ENCODE data around the gene RINL. TPM values are rescaled to one million over a fixed set of nuclear protein-coding genes. Genes with fewer than 3 reads are reported as not detected.

RINL gene
- polyA plus RNA-seq, 1 donor from 2014 or later = 0.77 TPM

DNA sequence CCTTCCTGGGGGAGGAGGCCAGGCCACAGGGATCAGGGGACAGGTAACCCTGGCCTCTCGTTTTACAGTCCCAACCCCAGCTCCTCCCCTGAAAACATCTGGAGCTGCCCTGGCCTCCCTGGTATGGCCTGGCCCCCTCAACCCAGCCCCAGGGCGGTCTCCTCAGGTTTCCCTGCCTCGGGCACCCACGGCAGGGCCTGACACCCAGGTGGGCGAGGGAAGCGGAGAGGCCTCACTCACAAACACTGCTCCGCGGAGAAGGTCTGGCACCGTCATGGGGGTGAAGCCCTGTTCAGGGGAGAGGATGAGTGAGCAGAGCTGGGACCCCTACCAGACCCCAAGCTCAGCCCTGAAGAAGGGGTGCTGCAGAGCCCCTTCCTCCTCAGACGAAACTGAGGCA, 40.5 kb upstream of the RINL start:
- no peak for TF ChIP-seq EP300 (conservative IDR thresholded peaks at IDR 0.05; ENCODE audit: poor library complexity, severe bottlenecking)
- TF ChIP-seq POLR2AphosphoS5 (IDR thresholded peaks at IDR 0.05) = no peak
- TF ChIP-seq SMC3 (conservative IDR thresholded peaks at IDR 0.05; ENCODE audit: poor library complexity) = no peak
- TF ChIP-seq CTCF (IDR thresholded peaks at IDR 0.05; ENCODE audit: poor library complexity, severe bottlenecking) = no peak
- TF ChIP-seq, protein P1, sequence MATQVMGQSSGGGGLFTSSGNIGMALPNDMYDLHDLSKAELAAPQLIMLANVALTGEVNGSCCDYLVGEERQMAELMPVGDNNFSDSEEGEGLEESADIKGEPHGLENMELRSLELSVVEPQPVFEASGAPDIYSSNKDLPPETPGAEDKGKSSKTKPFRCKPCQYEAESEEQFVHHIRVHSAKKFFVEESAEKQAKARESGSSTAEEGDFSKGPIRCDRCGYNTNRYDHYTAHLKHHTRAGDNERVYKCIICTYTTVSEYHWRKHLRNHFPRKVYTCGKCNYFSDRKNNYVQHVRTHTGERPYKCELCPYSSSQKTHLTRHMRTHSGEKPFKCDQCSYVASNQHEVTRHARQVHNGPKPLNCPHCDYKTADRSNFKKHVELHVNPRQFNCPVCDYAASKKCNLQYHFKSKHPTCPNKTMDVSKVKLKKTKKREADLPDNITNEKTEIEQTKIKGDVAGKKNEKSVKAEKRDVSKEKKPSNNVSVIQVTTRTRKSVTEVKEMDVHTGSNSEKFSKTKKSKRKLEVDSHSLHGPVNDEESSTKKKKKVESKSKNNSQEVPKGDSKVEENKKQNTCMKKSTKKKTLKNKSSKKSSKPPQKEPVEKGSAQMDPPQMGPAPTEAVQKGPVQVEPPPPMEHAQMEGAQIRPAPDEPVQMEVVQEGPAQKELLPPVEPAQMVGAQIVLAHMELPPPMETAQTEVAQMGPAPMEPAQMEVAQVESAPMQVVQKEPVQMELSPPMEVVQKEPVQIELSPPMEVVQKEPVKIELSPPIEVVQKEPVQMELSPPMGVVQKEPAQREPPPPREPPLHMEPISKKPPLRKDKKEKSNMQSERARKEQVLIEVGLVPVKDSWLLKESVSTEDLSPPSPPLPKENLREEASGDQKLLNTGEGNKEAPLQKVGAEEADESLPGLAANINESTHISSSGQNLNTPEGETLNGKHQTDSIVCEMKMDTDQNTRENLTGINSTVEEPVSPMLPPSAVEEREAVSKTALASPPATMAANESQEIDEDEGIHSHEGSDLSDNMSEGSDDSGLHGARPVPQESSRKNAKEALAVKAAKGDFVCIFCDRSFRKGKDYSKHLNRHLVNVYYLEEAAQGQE (IDR thresholded peaks at IDR 0.05; ENCODE audit: borderline replicate concordance) = no peak
- TF ChIP-seq RAD21 (conservative IDR thresholded peaks at IDR 0.05) = no peak
- no peak for TF ChIP-seq MXI1 (conservative IDR thresholded peaks at IDR 0.05; ENCODE audit: poor library complexity, severe bottlenecking)
- TF ChIP-seq TAF1 (IDR thresholded peaks at IDR 0.05; ENCODE audit: low read depth) = no peak
- TF ChIP-seq EZH2 (IDR thresholded peaks at IDR 0.05; ENCODE audit: borderline replicate concordance, insufficient read depth, low read length, poor library complexity, severe bottlenecking) = no peak
- Histone ChIP-seq H3K36me3 (ENCODE audit: insufficient read depth, low read length) (no peaks in the 10 kb centered on the region), H3K9ac (ENCODE audit: low read length) (no peak overlapping the region), H2AFZ (ENCODE audit: low read depth, low read length) (no peak overlapping the region), H3K79me2 (replicated peaks; ENCODE audit: insufficient read depth, low read length) (no peaks in the 10 kb centered on the region), H3K9me3 (ENCODE audit: low read length) (no peaks in the 10 kb centered on the region), H3K27ac (ENCODE audit: low read length) (no peak overlapping the region), H3K27me3 (ENCODE audit: insufficient read depth, low read depth, low read length) (no peaks in the 10 kb centered on the region), H3K4me3 (ENCODE audit: low read length) (no peak overlapping the region), H4K20me1 (ENCODE audit: insufficient read depth) (no peaks in the 10 kb centered on the region), H3F3A (ENCODE audit: insufficient read depth, low read length, poor library complexity, severe bottlenecking) (no peaks in the 10 kb centered on the region), H3K9me2 (ENCODE audit: insufficient read depth, low read length) (no peaks in the 10 kb centered on the region), H3K4me2 (ENCODE audit: low read length) (no peak overlapping the region)

DNA sequence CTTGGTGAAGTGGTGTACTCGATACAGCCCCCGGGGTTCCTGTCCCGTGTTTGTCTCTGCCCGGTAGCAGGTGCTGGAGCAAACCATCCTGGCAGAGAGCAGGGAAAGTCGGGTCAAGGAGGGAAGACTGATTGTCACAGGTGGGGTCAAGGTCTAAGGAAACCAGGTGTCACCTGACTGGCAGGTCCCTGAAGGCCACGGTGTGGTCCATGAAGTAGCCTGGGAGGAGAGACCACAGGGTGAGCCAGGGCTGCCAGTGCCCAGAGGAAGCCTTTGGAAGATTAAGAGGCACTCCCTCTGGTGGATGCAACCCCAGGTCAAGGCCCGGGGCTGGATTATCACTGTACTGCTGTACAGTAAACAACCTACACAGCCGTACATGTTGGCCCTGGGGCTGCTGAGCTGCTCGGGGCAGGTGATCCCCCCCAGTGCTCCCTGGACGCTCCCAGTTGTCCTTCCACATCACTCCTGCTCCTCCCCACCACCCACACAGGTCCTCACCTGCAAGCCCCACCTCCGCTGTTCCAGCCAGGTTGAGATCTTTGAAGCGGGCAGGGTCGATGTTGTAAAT, 39.9 kb upstream of the RINL start:
- H3F3A ChIP-seq (ENCODE audit: insufficient read depth, low read length, poor library complexity, severe bottlenecking) = no peaks in the 10 kb centered on the region
- no peak overlapping the region for H3K4me3 ChIP-seq (ENCODE audit: low read length)
- H3K79me2 ChIP-seq (replicated peaks; ENCODE audit: insufficient read depth, low read length) = no peaks in the 10 kb centered on the region
- no peaks in the 10 kb centered on the region for H3K27me3 ChIP-seq (ENCODE audit: insufficient read depth, low read depth, low read length)
- no peaks in the 10 kb centered on the region for H3K9me3 ChIP-seq (ENCODE audit: low read length)
- no peak overlapping the region for H3K9ac ChIP-seq (ENCODE audit: low read length)
- no peak overlapping the region for H3K4me2 ChIP-seq (ENCODE audit: low read length)
- no peaks in the 10 kb centered on the region for H3K9me2 ChIP-seq (ENCODE audit: insufficient read depth, low read length)
- no peak overlapping the region for H3K27ac ChIP-seq (ENCODE audit: low read length)
- no peak overlapping the region for H2AFZ ChIP-seq (ENCODE audit: low read depth, low read length)
- TF ChIP-seq, protein P1 (IDR thresholded peaks at IDR 0.05; ENCODE audit: borderline replicate concordance) = no peak
- no peak for TF ChIP-seq SMC3 (conservative IDR thresholded peaks at IDR 0.05; ENCODE audit: poor library complexity)
- no peak for TF ChIP-seq EZH2 (IDR thresholded peaks at IDR 0.05; ENCODE audit: borderline replicate concordance, insufficient read depth, low read length, poor library complexity, severe bottlenecking)
- no peak for TF ChIP-seq TAF1 (IDR thresholded peaks at IDR 0.05; ENCODE audit: low read depth)
- no peak for TF ChIP-seq POLR2AphosphoS5 (IDR thresholded peaks at IDR 0.05)
- no peak for TF ChIP-seq CTCF (IDR thresholded peaks at IDR 0.05; ENCODE audit: poor library complexity, severe bottlenecking)
- TF ChIP-seq RAD21 (conservative IDR thresholded peaks at IDR 0.05) = no peak
- TF ChIP-seq MXI1 (conservative IDR thresholded peaks at IDR 0.05; ENCODE audit: poor library complexity, severe bottlenecking) = no peak
- TF ChIP-seq EP300 (conservative IDR thresholded peaks at IDR 0.05; ENCODE audit: poor library complexity, severe bottlenecking) = no peak
- H3K36me3 ChIP-seq (ENCODE audit: insufficient read depth, low read length) = no peaks in the 10 kb centered on the region
- no peaks in the 10 kb centered on the region for H4K20me1 ChIP-seq (ENCODE audit: insufficient read depth)

All from neural cell (in vitro differentiated cells).